HL-60 (cell line): ENCODE results near the gene OR11L1.

Experiments used
- CTCF ChIP-seq: IDR thresholded peaks from one replicate; pipeline ENCODE4 v1.5.1; 2011; ENCODE audit warnings: low read length, control low read depth, inconsistent platforms; ENCODE audit not compliant: insufficient read depth
- GABPA ChIP-seq: IDR thresholded peaks from 2 replicates; pipeline ENCODE4 v1.6.1; 2012; ENCODE audit warnings: low read depth
- POLR2AphosphoS5 ChIP-seq: IDR thresholded peaks from 2 replicates; pipeline ENCODE4 v1.6.1; 2012; ENCODE audit warnings: low read depth

GRCh38 chr1:247857069-247857984 lies 15.6 kb upstream of the OR11L1 start, which contains the start of gene TRIM58:
- TF ChIP-seq CTCF, result no peak
- TF ChIP-seq POLR2AphosphoS5, result no peak
- no peak for TF ChIP-seq GABPA
